GM12801 (cell line): ENCODE data around the gene RPUSD4.

ENCODE experiments used
- TF ChIP-seq, protein P1 (sequence below): IDR thresholded peaks from one replicate; pipeline ENCODE4 v1.5.1; 2011; ENCODE audit warnings: control low read depth; ENCODE audit not compliant: insufficient read length; ENCODE audit errors: extremely low read depth

The RPUSD4 gene

GRCh38 chr11:126186708-126187529 lies 24.5 kb downstream of the RPUSD4 start:
- TF ChIP-seq, protein P1, sequence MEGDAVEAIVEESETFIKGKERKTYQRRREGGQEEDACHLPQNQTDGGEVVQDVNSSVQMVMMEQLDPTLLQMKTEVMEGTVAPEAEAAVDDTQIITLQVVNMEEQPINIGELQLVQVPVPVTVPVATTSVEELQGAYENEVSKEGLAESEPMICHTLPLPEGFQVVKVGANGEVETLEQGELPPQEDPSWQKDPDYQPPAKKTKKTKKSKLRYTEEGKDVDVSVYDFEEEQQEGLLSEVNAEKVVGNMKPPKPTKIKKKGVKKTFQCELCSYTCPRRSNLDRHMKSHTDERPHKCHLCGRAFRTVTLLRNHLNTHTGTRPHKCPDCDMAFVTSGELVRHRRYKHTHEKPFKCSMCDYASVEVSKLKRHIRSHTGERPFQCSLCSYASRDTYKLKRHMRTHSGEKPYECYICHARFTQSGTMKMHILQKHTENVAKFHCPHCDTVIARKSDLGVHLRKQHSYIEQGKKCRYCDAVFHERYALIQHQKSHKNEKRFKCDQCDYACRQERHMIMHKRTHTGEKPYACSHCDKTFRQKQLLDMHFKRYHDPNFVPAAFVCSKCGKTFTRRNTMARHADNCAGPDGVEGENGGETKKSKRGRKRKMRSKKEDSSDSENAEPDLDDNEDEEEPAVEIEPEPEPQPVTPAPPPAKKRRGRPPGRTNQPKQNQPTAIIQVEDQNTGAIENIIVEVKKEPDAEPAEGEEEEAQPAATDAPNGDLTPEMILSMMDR = no peak

- TF ChIP-seq, protein P1 = no peak
Observed at GRCh38 chr11:126186025-126186698, 25.3 kb downstream of the RPUSD4 start.

DNA sequence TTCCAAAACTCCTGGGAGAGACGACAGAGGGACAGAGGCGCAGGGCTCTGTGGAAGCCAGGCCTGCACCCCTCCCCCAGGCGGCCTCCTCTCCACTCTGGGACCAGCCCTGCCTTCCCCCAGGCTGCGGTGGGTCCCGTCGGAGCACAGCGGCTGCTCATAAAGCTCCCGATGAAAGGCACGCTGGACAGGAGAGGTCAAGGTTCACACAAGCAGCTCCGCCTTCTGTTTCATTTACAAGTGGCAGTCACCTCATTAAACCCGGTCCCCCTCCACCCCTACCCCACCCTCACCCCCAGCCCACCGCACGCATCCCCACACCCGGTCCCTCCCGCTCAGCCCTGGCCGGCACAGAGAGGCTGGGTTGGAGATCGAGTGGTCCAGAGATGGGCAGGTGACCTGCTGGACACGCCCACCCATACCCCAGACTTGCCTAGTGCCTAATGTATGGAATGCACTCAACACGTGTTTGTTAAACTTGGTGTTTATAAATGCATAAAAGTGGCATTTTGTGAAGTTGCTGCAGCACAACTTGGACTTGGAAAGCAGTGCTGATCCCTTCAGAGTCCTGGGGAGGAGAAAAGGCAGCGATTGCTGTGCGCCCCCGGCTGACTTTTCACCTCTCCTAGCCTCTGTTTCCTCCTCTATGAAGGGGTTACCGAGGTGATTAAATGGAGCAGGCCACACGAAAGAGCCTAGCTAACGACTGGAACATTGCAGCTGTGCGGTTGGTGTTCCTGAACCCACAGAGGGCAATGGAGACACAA lies 26.0 kb downstream of the RPUSD4 start:
- TF ChIP-seq, protein P1 = no peak

- TF ChIP-seq, protein P1 = no peak
Observed at GRCh38 chr11:126182787-126183445, 28.5 kb downstream of the RPUSD4 start.

DNA sequence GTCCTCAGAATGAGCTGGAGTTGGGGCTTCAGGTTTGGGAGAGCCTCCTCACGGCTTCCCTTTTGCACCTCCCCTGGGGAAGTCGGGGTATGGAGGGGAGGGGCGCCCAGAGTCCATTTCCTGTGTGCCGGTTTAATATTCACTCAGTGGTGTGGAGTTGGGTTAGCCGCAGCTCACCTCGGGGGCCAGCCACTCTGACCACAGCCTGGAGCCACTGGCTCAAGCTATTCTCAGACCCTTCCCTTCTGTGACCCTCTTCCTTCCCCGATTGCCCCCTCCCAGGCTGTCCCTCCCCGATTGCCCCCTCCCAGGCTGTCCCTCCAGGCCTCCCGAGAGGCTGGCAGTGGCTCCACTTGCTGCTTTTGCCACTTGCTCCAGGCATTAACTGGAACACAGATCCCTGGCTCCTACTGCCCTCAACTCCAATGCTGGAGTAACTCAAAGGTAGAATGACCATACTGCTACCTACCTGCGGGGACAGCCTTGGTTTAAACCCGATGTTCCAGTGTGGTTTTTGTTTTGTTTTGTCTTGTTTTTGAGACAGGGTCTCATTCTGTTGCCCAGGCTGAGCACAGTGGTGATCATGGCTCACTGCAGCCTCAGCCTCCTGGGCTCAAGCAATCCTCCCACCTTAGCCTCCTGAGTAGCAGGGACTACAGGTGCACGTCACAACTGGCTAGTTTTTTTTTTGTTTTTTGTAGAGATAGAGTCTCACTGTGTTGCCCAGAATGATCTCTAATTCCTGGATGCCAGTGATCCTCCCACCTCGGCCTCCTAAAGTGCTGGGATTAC lies 29.3 kb downstream of the RPUSD4 start:
- TF ChIP-seq, protein P1 = no peak

DNA sequence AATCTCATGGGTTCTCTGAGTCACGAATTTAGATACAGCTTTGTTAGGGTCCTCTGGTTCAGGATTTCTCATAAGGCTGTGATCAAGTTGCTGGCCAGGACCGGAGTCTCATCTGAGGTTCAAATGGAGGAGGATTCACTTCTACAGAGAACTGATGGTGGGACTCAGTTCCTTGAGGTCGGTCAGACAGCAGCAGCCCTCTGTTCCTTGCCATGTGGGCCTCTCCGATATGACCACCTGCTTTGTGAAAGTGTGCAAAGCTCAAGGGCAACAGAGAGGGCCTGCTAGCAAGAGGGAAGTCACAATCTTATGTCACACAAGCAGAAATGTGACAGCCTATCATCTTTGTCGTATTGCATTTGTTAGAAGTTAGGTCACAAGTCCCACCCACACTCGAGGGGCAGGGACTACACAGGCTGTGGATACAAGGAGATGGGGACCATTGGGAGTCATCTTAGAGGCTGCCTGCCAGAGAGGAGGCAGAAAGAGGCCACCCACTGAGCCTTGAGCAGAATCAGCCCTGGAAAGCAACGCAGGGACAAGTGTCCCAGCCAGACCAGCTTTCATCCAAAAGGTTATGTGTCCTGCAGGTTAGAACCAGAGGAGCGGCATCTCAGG lies 34.5 kb downstream of the RPUSD4 start:
- TF ChIP-seq, protein P1 = no peak
